ENCODE measurements around the gene MCC. TPM values are rescaled to one million over a fixed set of nuclear protein-coding genes. Genes with fewer than 3 reads are reported as not detected.
A peak's percentile ranks its signal among the peaks of the same experiment; 100 is the strongest.

Gene MCC
- total RNA-seq, 2 experiments from 2014 or later: 0.25 TPM; not detected in 1

GRCh38 chr5:113513384-113514288 is 25.4 kb upstream of the MCC start, which contains the start of gene YTHDC2:
Gene YTHDC2 (plus strand): TSS chr5:113513694. CDS start chr5:113513896, 202 bp downstream.
- ChIA-PET CTCF (ENCODE audit: unreplicated experiment) (interaction anchor here (0.8 to 1.1 kb wide), 3 partner anchors 11 to 177 kb away, joined by 3 to 4 read pairs (median 3); no protein-coding TSS in a partner anchor), POLR2A (interaction anchor here (0.7 to 2.3 kb wide), 9 partner anchors 9 to 539 kb away, joined by 3 to 20 read pairs (median 4); no protein-coding TSS in a partner anchor)
- H3K79me2 ChIP-seq (ENCODE audit: insufficient read depth, low read depth, low read length): peaks cover 48% of the 10 kb centered on the region
- peaks cover 34% of the 10 kb centered on the region for H3K36me3 ChIP-seq (ENCODE audit: insufficient read depth, low read length)
- H3K4me3 ChIP-seq (ENCODE audit: low read depth, low read length, poor library complexity, severe bottlenecking): peak within 1 kb of the TSS; percentile 79
- H3K9me2 ChIP-seq (ENCODE audit: insufficient read depth, low read length): no peaks in the 10 kb centered on the region
- H3K4me2 ChIP-seq (ENCODE audit: low read length): peak within 1 kb of the TSS; percentile 99
- no TSS peak for BruUV-seq (replicated peaks)
- H2AFZ ChIP-seq (ENCODE audit: low read length): peak within 1 kb of the TSS; percentile 89
- H3K9me3 ChIP-seq (ENCODE audit: low read length): peaks cover 8% of the 10 kb centered on the region; the same call in 1 of the 2 replicates
- intact Hi-C loops (cut with micrococcal nuclease; ENCODE audit: unreplicated experiment): loop anchor here (1.0 to 5.0 kb wide), 5 partner anchors 10 to 517 kb away; no protein-coding TSS in a partner anchor
- TF ChIP-seq EZH2phosphoT487 (IDR thresholded peaks at IDR 0.05; ENCODE audit: borderline replicate concordance, low read depth, low read length): no peak
- peak; percentile 65 for TF ChIP-seq CTCF (conservative IDR thresholded peaks at IDR 0.05; ENCODE audit: low read length)
- H3K4me1 ChIP-seq (ENCODE audit: insufficient read depth, low read length, poor library complexity, severe bottlenecking): peaks cover 23% of the 10 kb centered on the region
- H3K27ac ChIP-seq (ENCODE audit: low read depth, low read length, poor library complexity, severe bottlenecking): peak within 1 kb of the TSS; percentile 37
- 0 out of 2 replicates have a peak, but pooled peaks cover 4% of the 10 kb centered on the region for H4K20me1 ChIP-seq (ENCODE audit: insufficient read depth, low read length)
- peak; percentile 88 for DNase-seq (ENCODE audit: low spot score)

GRCh38 chr5:113512341-113512740 is 24.1 kb upstream of the MCC start:
- Histone ChIP-seq H3K79me2 (ENCODE audit: insufficient read depth, low read depth, low read length) (peaks cover 39% of the 10 kb centered on the region), H3K27ac (ENCODE audit: low read depth, low read length, poor library complexity, severe bottlenecking) (no peak overlapping the region), H3K9me2 (ENCODE audit: insufficient read depth, low read length) (no peaks in the 10 kb centered on the region), H3K36me3 (ENCODE audit: insufficient read depth, low read length) (peaks cover 22% of the 10 kb centered on the region), H4K20me1 (ENCODE audit: insufficient read depth, low read length) (0 out of 2 replicates have a peak, but pooled peaks cover 4% of the 10 kb centered on the region), H3K4me1 (ENCODE audit: insufficient read depth, low read length, poor library complexity, severe bottlenecking) (peaks cover 29% of the 10 kb centered on the region), H3K4me3 (ENCODE audit: low read depth, low read length, poor library complexity, severe bottlenecking) (no peak overlapping the region), H3K4me2 (ENCODE audit: low read length) (no peak overlapping the region), H2AFZ (ENCODE audit: low read length) (peak overlapping the region; percentile 89; the same call in 1 of the 2 replicates), H3K9me3 (ENCODE audit: low read length) (peaks cover 8% of the 10 kb centered on the region; the same call in 1 of the 2 replicates)
- ChIA-PET POLR2A (interaction anchor here (0.6 to 1.1 kb wide), 4 partner anchors 10 to 133 kb away, joined by 3 to 8 read pairs (median 4); no protein-coding TSS in a partner anchor), CTCF (ENCODE audit: unreplicated experiment) (interaction anchor here (1.0 kb wide), 1 partner anchor 176 kb away, joined by 3 read pairs; no protein-coding TSS in a partner anchor)
- TF ChIP-seq CTCF (conservative IDR thresholded peaks at IDR 0.05; ENCODE audit: low read length): no peak
- no peak for TF ChIP-seq EZH2phosphoT487 (IDR thresholded peaks at IDR 0.05; ENCODE audit: borderline replicate concordance, low read depth, low read length)
- DNase-seq (ENCODE audit: low spot score): no peak
- BruUV-seq (replicated peaks): no TSS peak
- intact Hi-C loops (cut with micrococcal nuclease; ENCODE audit: unreplicated experiment): loop anchor here (2.0 to 5.0 kb wide), 3 partner anchors 94 to 516 kb away; no protein-coding TSS in a partner anchor
